OCI-LY3 (cell line): Measurements from ENCODE around the gene CAMSAP2.

Experiments used
- H2AFZ ChIP-seq: fragments of 200-600, 300-600 bp; shearing (Covaris generic); 2 replicates; pipeline ENCODE4 v1.6.0; 2014; ENCODE audit warnings: antibody characterized with exemption, low read depth, low read length
- H3K27ac ChIP-seq: fragments of 200-600, 300-600 bp; sonication (generic); 2 replicates; pipeline ENCODE4 v1.5.1; 2014; ENCODE audit warnings: mild to moderate bottlenecking, low read length, moderate library complexity, mixed read lengths
- H3K27me3 ChIP-seq: fragments of 200-600, 300-600 bp; sonication (generic); 2 replicates; pipeline ENCODE4 v1.6.1; 2014; ENCODE audit warnings: low read depth, low read length, mixed read lengths
- H3K36me3 ChIP-seq: fragments of 200-600, 300-600 bp; sonication (generic); replicated peaks from 2 replicates; pipeline ENCODE3; 2014; ENCODE audit warnings: low read depth, low read length, mixed read lengths
- H3K4me1 ChIP-seq: fragments of 300-600, 200-600 bp; sonication (generic); 2 replicates; pipeline ENCODE4 v1.6.1; 2014; ENCODE audit warnings: low read length, mixed read lengths
- H3K4me2 ChIP-seq: fragments of 200-600, 300-600 bp; sonication (generic); 2 replicates; pipeline ENCODE4 v1.6.1; 2014; ENCODE audit warnings: low read length, mixed read lengths
- H3K4me3 ChIP-seq: fragments of 300-600, 200-600 bp; sonication (generic); 2 replicates; pipeline ENCODE4 v1.5.1; 2014; ENCODE audit warnings: antibody characterized with exemption, mild to moderate bottlenecking, low read length, moderate library complexity
- H3K79me2 ChIP-seq: fragments of 300-600, 200-600 bp; shearing (Covaris generic); 2 replicates; pipeline ENCODE4 v1.6.1; 2014; ENCODE audit warnings: mild to moderate bottlenecking, low read length, mixed read lengths
- H3K9ac ChIP-seq: fragments of 300-600, 200-600 bp; shearing (Covaris generic); 2 replicates; pipeline ENCODE4 v1.6.0; 2014; ENCODE audit warnings: mild to moderate bottlenecking, low read length, moderate library complexity
- H3K9me3 ChIP-seq: fragments of 200-600, 300-600 bp; shearing (Covaris generic); 2 replicates; pipeline ENCODE4 v1.6.1; 2014; ENCODE audit warnings: low read length, mixed read lengths; ENCODE audit not compliant: insufficient read depth
- H4K20me1 ChIP-seq: fragments of 200-600, 300-600 bp; sonication (generic); 2 replicates; pipeline ENCODE4 v1.6.1; 2016; ENCODE audit warnings: low read length, mixed read lengths; ENCODE audit not compliant: insufficient read depth
- CTCF ChIP-seq: fragments of 200-600, 300-600 bp; sonication (generic); IDR thresholded peaks from 2 replicates; pipeline ENCODE4 v1.5.1; 2014; ENCODE audit warnings: antibody characterized with exemption, low read length, low read depth
- EZH2phosphoT487 ChIP-seq: fragments of 200-600 bp; shearing (Covaris generic); IDR thresholded peaks from 2 replicates; pipeline ENCODE4 v1.6.1; 2018; ENCODE audit warnings: antibody characterized with exemption, mixed run types, low read depth

The CAMSAP2 gene

GRCh38 chr1:200767321-200767720 lies 28.6 kb downstream of the CAMSAP2 start:
- H3K9me3 ChIP-seq = no peaks in the 10 kb centered on the region
- TF ChIP-seq CTCF = no peak
- TF ChIP-seq EZH2phosphoT487 = no peak
- no peak overlapping the region for H3K9ac ChIP-seq
- H3K27me3 ChIP-seq = no peaks in the 10 kb centered on the region
- H3K27ac ChIP-seq = no peak overlapping the region
- H4K20me1 ChIP-seq = no peaks in the 10 kb centered on the region
- H3K79me2 ChIP-seq = no peaks in the 10 kb centered on the region
- no peak overlapping the region for H3K4me2 ChIP-seq
- no peaks in the 10 kb centered on the region for H3K4me1 ChIP-seq
- H3K36me3 ChIP-seq = peaks cover 12% of the 10 kb centered on the region
- H3K4me3 ChIP-seq = no peak overlapping the region
- H2AFZ ChIP-seq = no peak overlapping the region

GRCh38 chr1:200771625-200772555 lies 33.2 kb downstream of the CAMSAP2 start:
- TF ChIP-seq EZH2phosphoT487 = no peak
- TF ChIP-seq CTCF = no peak
- Histone ChIP-seq H3K27me3 (no peaks in the 10 kb centered on the region), H3K36me3 (peaks cover 9% of the 10 kb centered on the region), H3K9me3 (no peaks in the 10 kb centered on the region), H3K79me2 (no peaks in the 10 kb centered on the region), H3K4me1 (peaks cover 14% of the 10 kb centered on the region), H2AFZ (no peak overlapping the region), H3K4me3 (no peak overlapping the region), H3K27ac (no peak overlapping the region), H4K20me1 (no peaks in the 10 kb centered on the region), H3K4me2 (no peak overlapping the region), H3K9ac (no peak overlapping the region)

- Histone ChIP-seq H3K9ac (no peak overlapping the region), H3K27me3 (no peaks in the 10 kb centered on the region), H3K27ac (no peak overlapping the region), H4K20me1 (no peaks in the 10 kb centered on the region), H3K4me2 (no peak overlapping the region), H3K4me3 (no peak overlapping the region), H3K4me1 (peaks cover 14% of the 10 kb centered on the region), H3K36me3 (peaks cover 3% of the 10 kb centered on the region), H3K79me2 (no peaks in the 10 kb centered on the region), H3K9me3 (no peaks in the 10 kb centered on the region), H2AFZ (no peak overlapping the region)
- no peak for TF ChIP-seq CTCF
- no peak for TF ChIP-seq EZH2phosphoT487
Measured at GRCh38 chr1:200774311-200774710, 35.6 kb downstream of the CAMSAP2 start.

GRCh38 chr1:200774735-200775444 lies 36.2 kb downstream of the CAMSAP2 start:
- H3K9me3 ChIP-seq = no peaks in the 10 kb centered on the region
- TF ChIP-seq CTCF = no peak
- no peak for TF ChIP-seq EZH2phosphoT487
- H3K36me3 ChIP-seq = peaks cover 3% of the 10 kb centered on the region
- no peaks in the 10 kb centered on the region for H3K79me2 ChIP-seq
- H3K9ac ChIP-seq = no peak overlapping the region
- peaks cover 14% of the 10 kb centered on the region for H3K4me1 ChIP-seq
- no peak overlapping the region for H3K27ac ChIP-seq
- H3K27me3 ChIP-seq = no peaks in the 10 kb centered on the region
- H3K4me2 ChIP-seq = no peak overlapping the region
- no peaks in the 10 kb centered on the region for H4K20me1 ChIP-seq
- H3K4me3 ChIP-seq = no peak overlapping the region
- no peak overlapping the region for H2AFZ ChIP-seq
